Astrocyte of the hippocampus (primary cell): Measurements from ENCODE around the gene WEE1.

Experiments
- DNase-seq: peaks from one replicate; pipeline ENCODE4 v3.0.0; 2011; ENCODE audit warnings: low read depth, low spot score

The WEE1 gene

GRCh38 chr11:9566561-9567063, 6.9 kb upstream of the WEE1 start:
- DNase-seq = peak; percentile 72

GRCh38 chr11:9567401-9567800, 6.1 kb upstream of the WEE1 start:
- DNase-seq = peak; percentile 1

GRCh38 chr11:9568161-9568853, 5.2 kb upstream of the WEE1 start:
- peak; percentile 56 for DNase-seq

- DNase-seq = peak; percentile 96
Measured at GRCh38 chr11:9568854-9569587, 4.4 kb upstream of the WEE1 start.

GRCh38 chr11:9569588-9570164, 3.8 kb upstream of the WEE1 start:
- peak; percentile 14 for DNase-seq

GRCh38 chr11:9570313-9571025, 3.0 kb upstream of the WEE1 start:
- peak; percentile 1 for DNase-seq

GRCh38 chr11:9571071-9571762, 2.3 kb upstream of the WEE1 start:
- peak; percentile 5 for DNase-seq

- peak; percentile 20 for DNase-seq
Measured at GRCh38 chr11:9571763-9572115, 1.7 kb upstream of the WEE1 start.

GRCh38 chr11:9573775-9574621, 528 bp downstream of the WEE1 start:
- DNase-seq = no peak

- peak; percentile 63 for DNase-seq
Measured at GRCh38 chr11:9574622-9575259, 1.3 kb downstream of the WEE1 start.

- DNase-seq = peak; percentile 92
Measured at GRCh38 chr11:9575260-9576240, 2.1 kb downstream of the WEE1 start.

GRCh38 chr11:9576701-9577381, 3.4 kb downstream of the WEE1 start:
- peak; percentile 45 for DNase-seq

- peak; percentile 64 for DNase-seq
Measured at GRCh38 chr11:9577556-9577955, 4.1 kb downstream of the WEE1 start.

GRCh38 chr11:9580894-9581293, 7.4 kb downstream of the WEE1 start:
- DNase-seq = no peak

GRCh38 chr11:9581556-9582161, 8.2 kb downstream of the WEE1 start:
- DNase-seq = no peak

GRCh38 chr11:9590717-9591116, 17.2 kb downstream of the WEE1 start:
- DNase-seq = no peak

- no peak for DNase-seq
Measured at GRCh38 chr11:9594267-9595046, 21.0 kb downstream of the WEE1 start.
